Gastroesophageal sphincter (tissue), 3 donors: ENCODE data around the gene BRMS1.

Source experiments
- CTCF ChIP-seq, 4 experiments: fragments of 200-600 bp in 2 of 4; fragments of 450-650 bp in 2 of 4; sonication (generic) in 1 of 4; IDR thresholded peaks; one replicate each; pipeline ENCODE4 v1.5.1; 2017 to 2019; ENCODE audit warnings: antibody characterized with exemption in 4 of 4, mild to moderate bottlenecking in 2 of 4, moderate library complexity in 2 of 4
- EP300 ChIP-seq: sonication (generic); formaldehyde crosslinking; IDR thresholded peaks from one replicate; pipeline ENCODE4 v1.6.1; 2017; ENCODE audit warnings: antibody characterized with exemption, mild to moderate bottlenecking
- POLR2A ChIP-seq, 2 donors: fragments of 450-650 bp; IDR thresholded peaks; one replicate each; pipeline ENCODE4 v1.6.1; 2017; ENCODE audit warnings: antibody characterized with exemption in 2 of 2, mild to moderate bottlenecking in 2 of 2, moderate library complexity in 1 of 2

- TF ChIP-seq EP300: no peak
- no peak for TF ChIP-seq CTCF (IDR thresholded peaks at IDR 0.05)
- TF ChIP-seq POLR2A (IDR thresholded peaks at IDR 0.05): no peak
Observed at GRCh38 chr11:66363187-66363601, 18.3 kb upstream of the BRMS1 start.
